Gastrocnemius medialis (tissue), 4 donors: ENCODE data around the gene UTRN.

Source experiments
- CTCF ChIP-seq, 5 experiments: fragments of 450-650 bp in 3 of 5; fragments of 200-600 bp in 2 of 5; sonication (generic) in 2 of 5; IDR thresholded peaks in 4 of 5; conservative IDR thresholded peaks in 1 of 5; 1 replicate in 4 of 5; 2 replicates in 1 of 5; pipeline ENCODE4 v1.5.1; 2016 to 2019; ENCODE audit warnings: antibody characterized with exemption in 5 of 5, mild to moderate bottlenecking in 3 of 5, moderate library complexity in 3 of 5
- POLR2A ChIP-seq, 2 donors: fragments of 450-650 bp; IDR thresholded peaks; one replicate each; pipeline ENCODE4 v1.6.1; 2017; ENCODE audit warnings: antibody characterized with exemption in 2 of 2, mild to moderate bottlenecking in 2 of 2, moderate library complexity in 2 of 2

GRCh38 chr6:144284478-144284782 is 705 bp upstream of the UTRN start:
- TF ChIP-seq CTCF (IDR thresholded peaks at IDR 0.05 in 4 of 5, conservative IDR thresholded peaks at IDR 0.05 in 1 of 5), result no peak
- no peak for TF ChIP-seq POLR2A (IDR thresholded peaks at IDR 0.05)
